ENCODE data around the gene SASH3.

The SASH3 gene

DNA sequence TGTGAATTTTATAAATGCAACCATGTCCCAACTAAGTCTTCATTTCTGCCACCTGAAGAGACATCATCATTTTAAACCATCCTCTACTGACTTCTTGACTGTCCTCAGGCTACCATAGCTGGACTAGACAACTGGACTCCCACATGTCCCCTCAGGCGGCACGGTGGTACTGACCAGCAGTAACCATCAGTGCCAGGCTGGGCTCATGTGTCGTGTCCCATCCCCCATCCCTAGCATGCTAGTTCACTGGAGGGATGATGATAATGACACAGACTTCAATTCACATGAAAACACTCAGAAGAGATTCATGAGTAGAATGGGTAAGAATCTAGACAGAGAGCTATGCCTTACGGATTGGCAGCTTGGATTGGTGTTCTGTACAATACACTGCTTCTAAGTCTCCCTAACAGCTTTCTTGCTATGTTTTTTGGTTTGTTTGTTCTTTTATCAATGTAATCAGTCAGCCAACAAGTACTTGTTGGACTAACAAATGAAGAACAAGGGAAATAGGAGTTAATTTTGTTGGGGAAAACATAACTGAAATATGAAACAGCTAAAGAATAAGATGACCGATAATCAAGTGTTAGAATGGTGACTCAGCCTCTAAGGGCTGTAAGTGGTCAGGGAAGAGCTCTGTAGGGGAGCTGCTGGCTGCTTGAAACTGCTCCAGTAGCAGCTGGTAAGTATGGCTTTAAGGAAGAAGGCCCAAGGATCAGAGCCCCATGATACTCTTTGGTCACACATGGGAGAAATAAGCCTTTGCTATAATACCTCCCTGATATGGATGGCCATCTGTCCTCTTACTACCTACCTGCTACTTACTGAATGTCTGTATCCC, 53.6 kb downstream of the SASH3 start:
- 85% methylated on average over 2 of the region's 5 CpGs for WGBS (ENCODE audit: insufficient coverage)
- H3K27me3 ChIP-seq (replicated peaks in 2 of 5; ENCODE audit: control insufficient read depth in 4 of 5, insufficient read depth in 5 of 5, low read length in 4 of 5): no peaks in the 10 kb centered on the region
- H3K27ac ChIP-seq (ENCODE audit: insufficient read depth in 1 of 2, low read depth in 1 of 2, low read length in 2 of 2, poor library complexity in 1 of 2, severe bottlenecking in 2 of 2): no peak overlapping the region
- peaks cover 0 to 7% (median 3%) of the 10 kb centered on the region in 4 experiments for H3K36me3 ChIP-seq (ENCODE audit: control insufficient read depth in 4 of 4, insufficient read depth in 4 of 4, low read length in 3 of 4)
- H3K4me3 ChIP-seq (ENCODE audit: control insufficient read depth in 1 of 7, extremely low read depth in 1 of 7, insufficient read depth in 4 of 7, low read depth in 2 of 7, low read length in 6 of 7): no peak overlapping the region
- no peaks in the 10 kb centered on the region for H3K9me3 ChIP-seq (ENCODE audit: control extremely low read depth in 1 of 5, control insufficient read depth in 4 of 5, insufficient read depth in 2 of 5, low read depth in 1 of 5, low read length in 4 of 5)
- DNase-seq: no peak
- CTCF ChIA-PET: interaction anchor here (3.3 kb wide), 1 partner anchor 10 kb away, joined by 11 read pairs; no protein-coding TSS in a partner anchor
- POLR2A ChIA-PET: no interaction called here
- no peaks in the 10 kb centered on the region for H3K4me1 ChIP-seq (ENCODE audit: control extremely low read depth in 1 of 4, control insufficient read depth in 4 of 4, insufficient read depth in 4 of 4, low read length in 3 of 4)

DNA sequence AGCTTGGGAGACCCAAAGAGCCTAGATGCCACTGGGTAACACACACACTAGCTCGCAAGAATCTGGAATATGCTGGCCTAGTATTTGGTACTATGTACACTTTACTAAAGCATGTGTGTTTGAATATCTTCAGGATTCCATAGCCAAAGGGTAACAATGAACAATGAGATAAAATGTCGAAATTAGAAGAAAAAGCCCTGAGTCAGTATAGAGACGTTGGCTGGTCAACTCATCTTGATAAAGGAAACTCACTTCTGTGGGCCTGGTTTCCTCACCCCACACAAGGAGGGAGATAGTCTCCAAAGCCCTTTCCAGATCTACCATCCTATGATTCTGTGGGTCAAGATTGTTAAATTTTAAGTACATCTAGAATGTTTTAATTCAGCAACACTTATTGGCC, 57.1 kb downstream of the SASH3 start:
- CTCF ChIA-PET: no interaction called here
- no peak overlapping the region for H3K27ac ChIP-seq (ENCODE audit: insufficient read depth in 1 of 2, low read depth in 1 of 2, low read length in 2 of 2, poor library complexity in 1 of 2, severe bottlenecking in 2 of 2)
- POLR2A ChIA-PET: no interaction called here
- H3K9me3 ChIP-seq (ENCODE audit: control extremely low read depth in 1 of 5, control insufficient read depth in 4 of 5, insufficient read depth in 2 of 5, low read depth in 1 of 5, low read length in 4 of 5): no peaks in the 10 kb centered on the region
- peaks cover 0 to 21% (median 8%) of the 10 kb centered on the region in 4 experiments for H3K4me1 ChIP-seq (ENCODE audit: control extremely low read depth in 1 of 4, control insufficient read depth in 4 of 4, insufficient read depth in 4 of 4, low read length in 3 of 4)
- H3K36me3 ChIP-seq (ENCODE audit: control insufficient read depth in 4 of 4, insufficient read depth in 4 of 4, low read length in 3 of 4): peaks cover 2 to 3% (median 2%) of the 10 kb centered on the region in 4 experiments
- 93% methylated on average over 3 of the region's 3 CpGs for WGBS (ENCODE audit: insufficient coverage)
- H3K27me3 ChIP-seq (replicated peaks in 2 of 5; ENCODE audit: control insufficient read depth in 4 of 5, insufficient read depth in 5 of 5, low read length in 4 of 5): no peaks in the 10 kb centered on the region
- DNase-seq: no peak
- no peak overlapping the region for H3K4me3 ChIP-seq (ENCODE audit: control insufficient read depth in 1 of 7, extremely low read depth in 1 of 7, insufficient read depth in 4 of 7, low read depth in 2 of 7, low read length in 6 of 7)

DNA sequence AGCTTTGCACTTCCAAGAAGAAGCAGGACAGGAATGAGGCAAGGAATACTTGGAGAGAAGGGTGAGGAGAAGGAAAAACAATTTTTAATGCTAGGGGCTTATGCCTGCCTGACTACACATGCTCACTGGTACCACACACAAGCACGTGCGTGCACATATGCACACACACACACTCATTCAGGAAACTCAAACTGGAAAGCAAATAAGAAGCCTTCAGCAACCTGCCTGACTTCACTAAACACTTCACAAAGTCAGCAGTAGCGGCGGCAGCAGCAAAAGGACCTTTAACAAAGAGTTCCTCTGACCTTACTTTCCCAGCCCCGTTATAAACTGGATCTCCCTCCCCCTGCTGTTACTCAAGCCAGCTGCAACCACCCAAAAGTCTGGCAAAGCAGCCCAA, 60.6 kb downstream of the SASH3 start:
- no peak overlapping the region for H3K4me3 ChIP-seq (ENCODE audit: control insufficient read depth in 1 of 7, extremely low read depth in 1 of 7, insufficient read depth in 4 of 7, low read depth in 2 of 7, low read length in 6 of 7)
- H3K9me3 ChIP-seq (ENCODE audit: control extremely low read depth in 1 of 5, control insufficient read depth in 4 of 5, insufficient read depth in 2 of 5, low read depth in 1 of 5, low read length in 4 of 5): no peaks in the 10 kb centered on the region
- no peak for DNase-seq
- no peaks in the 10 kb centered on the region for H3K27me3 ChIP-seq (replicated peaks in 2 of 5; ENCODE audit: control insufficient read depth in 4 of 5, insufficient read depth in 5 of 5, low read length in 4 of 5)
- CTCF ChIA-PET: interaction anchor here (0.8 kb wide), 1 partner anchor 17 kb away, joined by 3 read pairs; no protein-coding TSS in a partner anchor
- H3K4me1 ChIP-seq (ENCODE audit: control extremely low read depth in 1 of 4, control insufficient read depth in 4 of 4, insufficient read depth in 4 of 4, low read length in 3 of 4): peaks cover 0 to 30% (median 18%) of the 10 kb centered on the region in 4 experiments
- 70% methylated on average over 3 of the region's 5 CpGs for WGBS (ENCODE audit: insufficient coverage)
- no peak overlapping the region for H3K27ac ChIP-seq (ENCODE audit: insufficient read depth in 1 of 2, low read depth in 1 of 2, low read length in 2 of 2, poor library complexity in 1 of 2, severe bottlenecking in 2 of 2)
- H3K36me3 ChIP-seq (ENCODE audit: control insufficient read depth in 4 of 4, insufficient read depth in 4 of 4, low read length in 3 of 4): peaks cover 0 to 3% (median 2%) of the 10 kb centered on the region in 4 experiments
- POLR2A ChIA-PET: no interaction called here

DNA sequence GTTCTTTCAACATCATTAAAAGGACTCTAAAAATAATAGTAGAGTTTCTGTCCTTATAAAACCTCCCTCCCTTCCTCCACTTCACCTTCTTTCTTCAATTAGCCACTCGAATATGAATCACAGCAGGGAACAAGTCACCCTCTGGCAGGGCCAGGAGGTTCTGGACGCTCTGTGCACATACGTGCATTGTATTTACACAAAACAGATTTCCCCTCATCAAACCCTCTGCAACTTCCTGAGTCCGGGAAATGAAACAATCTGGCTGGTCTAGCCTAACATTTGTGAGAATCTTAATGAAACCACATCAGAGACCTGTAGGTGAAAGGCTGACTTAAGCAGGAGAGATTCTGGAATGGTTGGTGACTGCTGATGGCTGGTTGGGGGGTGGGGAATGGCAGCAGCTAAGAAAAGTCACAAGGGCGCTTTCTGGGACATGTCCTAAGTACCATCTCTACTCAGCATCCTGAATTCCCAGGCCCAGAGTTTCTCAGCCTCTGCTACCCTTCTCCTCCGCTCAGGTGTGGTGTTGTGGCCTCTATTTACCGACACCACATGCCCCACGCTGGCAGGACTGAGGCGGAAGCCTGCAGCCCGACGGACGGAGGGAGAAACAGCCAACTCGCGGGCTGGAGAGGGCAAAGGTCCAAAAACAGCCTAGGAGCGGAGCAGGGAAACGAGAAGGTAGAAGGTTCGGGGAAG, 62.9 kb downstream of the SASH3 start:
- DNase-seq: no peak
- H3K4me1 ChIP-seq (ENCODE audit: control extremely low read depth in 1 of 4, control insufficient read depth in 4 of 4, insufficient read depth in 4 of 4, low read length in 3 of 4): peaks cover 0 to 30% (median 18%) of the 10 kb centered on the region in 4 experiments
- WGBS (ENCODE audit: insufficient coverage): 60% methylated on average over 12 of the region's 17 CpGs
- H3K36me3 ChIP-seq (ENCODE audit: control insufficient read depth in 4 of 4, insufficient read depth in 4 of 4, low read length in 3 of 4): peaks cover 0 to 3% (median under 1%) of the 10 kb centered on the region in 4 experiments
- H3K27ac ChIP-seq (ENCODE audit: insufficient read depth in 1 of 2, low read depth in 1 of 2, low read length in 2 of 2, poor library complexity in 1 of 2, severe bottlenecking in 2 of 2): peak overlapping the region in 1 of 2 experiments; percentile 49
- no peaks in the 10 kb centered on the region for H3K27me3 ChIP-seq (replicated peaks in 2 of 5; ENCODE audit: control insufficient read depth in 4 of 5, insufficient read depth in 5 of 5, low read length in 4 of 5)
- ChIA-PET CTCF (no interaction called here), POLR2A (no interaction called here)
- H3K9me3 ChIP-seq (ENCODE audit: control extremely low read depth in 1 of 5, control insufficient read depth in 4 of 5, insufficient read depth in 2 of 5, low read depth in 1 of 5, low read length in 4 of 5): no peaks in the 10 kb centered on the region
- H3K4me3 ChIP-seq (ENCODE audit: control insufficient read depth in 1 of 7, extremely low read depth in 1 of 7, insufficient read depth in 4 of 7, low read depth in 2 of 7, low read length in 6 of 7): peak overlapping the region; percentile 54 to 77 (median 72)

DNA sequence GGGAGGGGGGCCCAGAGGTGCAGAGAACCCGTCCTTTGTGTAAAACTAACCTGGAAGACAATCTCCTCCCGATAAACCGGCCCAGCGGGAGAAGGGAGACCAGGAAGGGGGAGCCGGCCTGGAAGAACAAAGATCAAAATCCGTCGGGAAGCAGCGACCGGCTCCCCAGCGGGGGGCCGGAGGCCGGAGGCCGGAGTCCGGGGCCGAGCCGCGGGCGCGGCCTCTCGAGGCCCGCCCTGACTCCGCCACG, 63.4 kb downstream of the SASH3 start:
- ChIA-PET POLR2A (no interaction called here), CTCF (no interaction called here)
- Histone ChIP-seq H3K9me3 (ENCODE audit: control extremely low read depth in 1 of 5, control insufficient read depth in 4 of 5, insufficient read depth in 2 of 5, low read depth in 1 of 5, low read length in 4 of 5) (no peaks in the 10 kb centered on the region), H3K4me3 (ENCODE audit: control insufficient read depth in 1 of 7, extremely low read depth in 1 of 7, insufficient read depth in 4 of 7, low read depth in 2 of 7, low read length in 6 of 7) (peak overlapping the region; percentile 54 to 77 (median 72)), H3K27me3 (replicated peaks in 2 of 5; ENCODE audit: control insufficient read depth in 4 of 5, insufficient read depth in 5 of 5, low read length in 4 of 5) (no peaks in the 10 kb centered on the region), H3K4me1 (ENCODE audit: control extremely low read depth in 1 of 4, control insufficient read depth in 4 of 4, insufficient read depth in 4 of 4, low read length in 3 of 4) (peaks cover 0 to 30% (median 18%) of the 10 kb centered on the region in 4 experiments), H3K36me3 (ENCODE audit: control insufficient read depth in 4 of 4, insufficient read depth in 4 of 4, low read length in 3 of 4) (peaks cover 0 to 3% (median under 1%) of the 10 kb centered on the region in 4 experiments), H3K27ac (ENCODE audit: insufficient read depth in 1 of 2, low read depth in 1 of 2, low read length in 2 of 2, poor library complexity in 1 of 2, severe bottlenecking in 2 of 2) (peak overlapping the region in 1 of 2 experiments; percentile 49)
- 43% methylated on average over 9 of the region's 23 CpGs for WGBS (ENCODE audit: insufficient coverage)
- DNase-seq: no peak

DNA sequence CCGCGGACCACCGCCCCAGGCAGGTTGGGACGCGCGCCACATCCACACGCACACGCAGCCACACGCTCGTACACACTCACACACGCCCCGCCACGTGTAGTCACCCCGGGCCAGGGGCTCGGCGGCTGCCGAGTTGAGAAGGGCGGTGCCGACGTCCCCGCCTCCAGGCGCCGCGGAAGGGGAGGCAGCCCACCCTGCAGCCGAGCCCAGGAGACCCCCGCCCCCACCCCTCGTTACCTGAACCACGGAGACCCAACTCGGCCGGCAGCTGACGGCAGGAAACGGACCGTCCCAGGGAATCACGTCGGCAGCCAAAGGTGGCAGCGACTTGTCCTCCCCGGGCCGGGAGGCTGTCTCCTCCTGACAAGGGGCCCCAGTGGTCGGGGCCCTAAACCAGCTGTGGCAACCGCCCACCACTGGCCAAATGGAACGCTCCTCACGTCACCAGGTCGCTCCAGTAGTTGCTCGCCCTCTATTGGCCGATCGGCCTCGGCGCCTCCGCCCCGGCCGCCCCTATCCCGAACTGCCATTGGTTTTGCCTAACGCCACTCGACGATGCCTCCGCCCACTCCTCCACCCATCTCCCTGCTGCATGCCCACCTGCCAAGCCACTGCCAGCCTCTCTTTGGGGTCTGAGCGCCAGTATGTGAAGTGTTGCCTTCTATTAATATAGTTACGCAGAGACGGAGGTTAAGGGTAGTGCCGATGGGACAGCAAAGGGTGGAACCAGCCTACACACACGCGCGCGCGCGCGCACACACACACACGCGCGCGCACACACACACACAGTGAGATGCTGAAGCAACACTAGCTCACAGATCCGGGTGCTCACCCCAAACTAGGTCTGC, 63.9 kb downstream of the SASH3 start, which contains the start of gene ZDHHC9:
ZDHHC9 (minus strand) TSS at position 428 of the 848 bp plus-strand sequence. CDS start 1,941 bp downstream, outside the sequence.
- DNase-seq: peak; percentile 86 to 94 (median 93)
- Histone ChIP-seq H3K36me3 (ENCODE audit: control insufficient read depth in 4 of 4, insufficient read depth in 4 of 4, low read length in 3 of 4) (peaks cover 0 to 3% (median under 1%) of the 10 kb centered on the region in 4 experiments), H3K27ac (ENCODE audit: insufficient read depth in 1 of 2, low read depth in 1 of 2, low read length in 2 of 2, poor library complexity in 1 of 2, severe bottlenecking in 2 of 2) (peak within 1 kb of the TSS in 1 of 2 experiments; percentile 49), H3K9me3 (ENCODE audit: control extremely low read depth in 1 of 5, control insufficient read depth in 4 of 5, insufficient read depth in 2 of 5, low read depth in 1 of 5, low read length in 4 of 5) (no peaks in the 10 kb centered on the region), H3K4me3 (ENCODE audit: control insufficient read depth in 1 of 7, extremely low read depth in 1 of 7, insufficient read depth in 4 of 7, low read depth in 2 of 7, low read length in 6 of 7) (peak within 1 kb of the TSS; percentile 54 to 77 (median 72)), H3K27me3 (replicated peaks in 2 of 5; ENCODE audit: control insufficient read depth in 4 of 5, insufficient read depth in 5 of 5, low read length in 4 of 5) (no peaks in the 10 kb centered on the region), H3K4me1 (ENCODE audit: control extremely low read depth in 1 of 4, control insufficient read depth in 4 of 4, insufficient read depth in 4 of 4, low read length in 3 of 4) (peaks cover 0 to 30% (median 18%) of the 10 kb centered on the region in 4 experiments)
- POLR2A ChIA-PET: no interaction called here
- CTCF ChIA-PET: interaction anchor here (1.1 kb wide), 1 partner anchor 20 kb away, joined by 4 read pairs; no protein-coding TSS in a partner anchor
- WGBS (ENCODE audit: insufficient coverage): 53% methylated on average over 66 of the region's 72 CpGs

All from common myeloid progenitor, CD34-positive (primary cell).